Measurements from ENCODE around the gene AKT1.

DNA sequence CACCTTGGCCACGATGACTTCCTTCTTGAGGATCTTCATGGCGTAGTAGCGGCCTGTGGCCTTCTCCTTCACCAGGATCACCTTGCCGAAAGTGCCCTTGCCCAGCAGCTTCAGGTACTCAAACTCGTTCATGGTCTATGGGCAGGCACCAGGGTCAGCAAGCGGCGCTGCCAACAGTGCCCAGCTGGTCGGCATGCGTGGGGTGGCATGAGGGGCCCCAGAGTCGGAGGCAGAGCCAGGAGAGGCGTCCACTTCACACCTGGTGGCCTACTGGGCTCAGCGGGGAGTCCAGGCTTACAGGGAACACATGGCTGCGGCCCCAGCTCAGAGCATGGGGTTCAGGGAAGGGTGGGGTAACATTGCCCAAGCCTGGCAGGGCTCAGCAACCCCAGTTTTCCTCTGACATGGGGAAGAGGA is 20.5 kb downstream of the AKT1 start:
- TF ChIP-seq POLR2A (IDR thresholded peaks at IDR 0.05; ENCODE audit: low read depth, low read length): no peak
- no peak for TF ChIP-seq POLR2AphosphoS5 (IDR thresholded peaks at IDR 0.05; ENCODE audit: low read depth, low read length)
